Hematopoietic multipotent progenitor cell treated with erythropoietin and hydrocortisone succinate and interleukin-3 and kit ligand, for 15 days (in vitro differentiated cells): ENCODE data around the gene CASKIN1.

Experiments
- DNase-seq: peaks from one replicate; pipeline ENCODE4 v3.0.0-alpha.2; 2015; ENCODE audit warnings: low spot score

Gene CASKIN1

GRCh38 chr16:2232094-2232990 is 35.9 kb upstream of the CASKIN1 start:
- no peak for DNase-seq

- no peak for DNase-seq
These were observed 34.9 kb upstream of the CASKIN1 start for GRCh38 chr16:2231016-2231931.

- DNase-seq: no peak
These were observed 34.0 kb upstream of the CASKIN1 start for GRCh38 chr16:2230376-2230775.

- no peak for DNase-seq
These were observed 33.3 kb upstream of the CASKIN1 start for GRCh38 chr16:2229632-2230250.

- no peak for DNase-seq
These were observed 32.7 kb upstream of the CASKIN1 start for GRCh38 chr16:2229091-2229490.

- no peak for DNase-seq
These were observed 31.9 kb upstream of the CASKIN1 start for GRCh38 chr16:2228161-2228824.

GRCh38 chr16:2226918-2227317 is 30.5 kb upstream of the CASKIN1 start:
- DNase-seq: no peak

- DNase-seq: no peak
These were observed 29.9 kb upstream of the CASKIN1 start for GRCh38 chr16:2226245-2226793.

GRCh38 chr16:2223942-2224486 is 27.6 kb upstream of the CASKIN1 start:
- DNase-seq: peak; percentile 44

- peak; percentile 100 for DNase-seq
These were observed 27.0 kb upstream of the CASKIN1 start, which contains the start of gene E4F1 for GRCh38 chr16:2223221-2223941. E4F1 (plus strand) TSS chr16:2223591; CDS start chr16:2223614, 23 bp downstream.

- no peak for DNase-seq
These were observed 19.9 kb upstream of the CASKIN1 start for GRCh38 chr16:2216330-2216729.

- no peak for DNase-seq
These were observed 18.2 kb upstream of the CASKIN1 start, which contains the start of gene PGP for GRCh38 chr16:2214719-2214968. PGP (minus strand) TSS chr16:2214840; CDS start chr16:2214777, 63 bp downstream.

GRCh38 chr16:2213817-2214718 is 17.7 kb upstream of the CASKIN1 start:
- no peak for DNase-seq

- no peak for DNase-seq
These were observed 16.2 kb upstream of the CASKIN1 start for GRCh38 chr16:2212362-2213324.

GRCh38 chr16:2211923-2212347 is 15.5 kb upstream of the CASKIN1 start:
- peak; percentile 12 for DNase-seq

GRCh38 chr16:2210386-2211365 is 14.3 kb upstream of the CASKIN1 start, which contains the start of gene BRICD5:
BRICD5 (minus strand) TSS chr16:2210863; CDS start chr16:2210833, 30 bp downstream.
- DNase-seq: no peak

- DNase-seq: no peak
These were observed 13.6 kb upstream of the CASKIN1 start for GRCh38 chr16:2210009-2210332.
